HEK293T (cell line): Measurements from ENCODE around the gene BAZ1B.

Experiments
- CTCF ChIA-PET: fragments of 350-600 bp; formaldehyde crosslinking; extraction: SDS; loops from one replicate; lab custom pipeline; 2021; ENCODE audit warnings: antibody characterized with exemption, inconsistent platforms; lab: Yijun Ruan, JAX
- POLR2A ChIA-PET: fragments of 350-600 bp; formaldehyde crosslinking; extraction: SDS; loops from one replicate; lab custom pipeline; 2020; ENCODE audit warnings: antibody characterized with exemption, inconsistent platforms; lab: Yijun Ruan, JAX
- DNase-seq: peaks from one replicate; pipeline ENCODE4 v3.0.0; 2012; ENCODE audit warnings: mixed read lengths; ENCODE audit errors: extremely low spot score
- ARNT ChIP-seq: fragments of 450-650 bp; IDR thresholded peaks from 2 replicates; pipeline ENCODE4 v1.6.1; 2017; ENCODE audit warnings: mild to moderate bottlenecking
- BHLHE40 ChIP-seq: fragments of 450-650 bp; IDR thresholded peaks from 2 replicates; pipeline ENCODE4 v1.6.1; 2016; ENCODE audit warnings: mild to moderate bottlenecking, moderate library complexity, borderline replicate concordance
- CTBP1 ChIP-seq: fragments of 450-650 bp; IDR thresholded peaks from 2 replicates; pipeline ENCODE4 v1.6.1; 2016; ENCODE audit warnings: borderline replicate concordance
- ELF4 ChIP-seq: fragments of 450-650 bp; IDR thresholded peaks from 2 replicates; pipeline ENCODE4 v1.6.1; 2017; ENCODE audit warnings: antibody characterized with exemption
- FOXA1 ChIP-seq: fragments of 450-650 bp; IDR thresholded peaks from 2 replicates; pipeline ENCODE4 v1.6.1; 2016; ENCODE audit warnings: mild to moderate bottlenecking
- FOXK2 ChIP-seq: fragments of 450-650 bp; IDR thresholded peaks from 2 replicates; pipeline ENCODE4 v1.6.1; 2016; ENCODE audit warnings: mild to moderate bottlenecking
- FOXM1 ChIP-seq: fragments of 450-650 bp; IDR thresholded peaks from 2 replicates; pipeline ENCODE4 v1.6.1; 2017; ENCODE audit warnings: mild to moderate bottlenecking, borderline replicate concordance
- HDGF ChIP-seq: fragments of 450-650 bp; IDR thresholded peaks from 2 replicates; pipeline ENCODE4 v1.6.1; 2017; ENCODE audit warnings: antibody characterized with exemption, borderline replicate concordance
- L3MBTL2 ChIP-seq: fragments of 450-650 bp; conservative IDR thresholded peaks from 2 replicates; pipeline ENCODE4 v1.6.1; 2016; ENCODE audit warnings: mild to moderate bottlenecking
- LEF1 ChIP-seq: fragments of 450-650 bp; IDR thresholded peaks from 2 replicates; pipeline ENCODE4 v1.6.1; 2017; ENCODE audit warnings: mild to moderate bottlenecking, borderline replicate concordance
- NFRKB ChIP-seq: fragments of 450-650 bp; IDR thresholded peaks from 2 replicates; pipeline ENCODE4 v1.6.1; 2016; ENCODE audit warnings: mild to moderate bottlenecking, moderate library complexity
- PKNOX1 ChIP-seq: fragments of 450-650 bp; IDR thresholded peaks from 2 replicates; pipeline ENCODE4 v1.6.1; 2016
- SP1 ChIP-seq: fragments of 450-650 bp; IDR thresholded peaks from 2 replicates; pipeline ENCODE4 v1.6.1; 2017
- SUZ12 ChIP-seq: fragments of 450-650 bp; IDR thresholded peaks from 2 replicates; pipeline ENCODE4 v1.6.1; 2016; ENCODE audit warnings: mild to moderate bottlenecking
- TARDBP ChIP-seq: fragments of 450-650 bp; IDR thresholded peaks from 2 replicates; pipeline ENCODE4 v1.6.1; 2016
- ZNF384 ChIP-seq: fragments of 450-650 bp; IDR thresholded peaks from 2 replicates; pipeline ENCODE4 v1.6.1; 2016

Gene BAZ1B

DNA sequence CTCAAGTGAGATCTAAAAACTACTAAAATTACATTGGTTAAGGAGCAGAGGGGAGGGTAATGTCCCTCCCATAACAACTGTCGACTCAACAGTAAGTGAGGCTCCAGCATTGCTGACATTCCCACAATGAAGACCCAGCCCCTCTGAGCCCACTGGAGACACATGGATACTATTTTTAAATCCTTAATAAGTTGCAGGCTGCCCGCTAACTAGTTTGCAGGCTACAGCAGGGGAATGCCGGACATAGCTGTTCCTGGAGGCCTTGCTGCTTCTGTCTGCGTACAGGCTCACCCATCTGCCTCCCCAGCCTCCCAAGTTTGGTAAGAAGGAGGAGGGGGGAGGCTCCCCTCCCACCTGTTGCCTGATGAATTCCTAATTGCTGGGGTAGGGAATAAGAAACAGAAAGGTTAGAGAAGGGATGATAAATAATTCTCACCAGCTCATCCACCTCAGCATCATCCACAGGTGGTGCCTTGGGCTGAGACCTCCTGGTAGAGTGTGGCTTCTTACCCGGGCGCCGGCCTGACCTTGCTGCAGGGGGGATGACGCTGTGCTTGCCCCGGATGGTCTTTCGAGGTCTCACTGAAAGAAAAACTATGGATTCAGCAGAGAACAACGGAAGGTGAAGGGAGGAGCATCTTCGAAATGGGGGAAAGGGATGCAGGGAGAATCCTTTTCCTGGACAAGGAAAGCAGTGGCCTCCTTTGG, 78.4 kb downstream of the BAZ1B start:
- DNase-seq = no peak
- POLR2A ChIA-PET = no interaction called here
- CTCF ChIA-PET = no interaction called here
- TF ChIP-seq FOXM1 (no peak), BHLHE40 (no peak), LEF1 (no peak), ELF4 (no peak), FOXK2 (no peak), L3MBTL2 (no peak), CTBP1 (no peak), PKNOX1 (no peak), TARDBP (no peak), ZNF384 (no peak), FOXA1 (no peak), SUZ12 (no peak), NFRKB (no peak)

- TF ChIP-seq LEF1 = no peak
- no peak for TF ChIP-seq SP1
- no peak for TF ChIP-seq L3MBTL2
- TF ChIP-seq FOXM1 = no peak
- TF ChIP-seq BHLHE40 = no peak
- no peak for TF ChIP-seq FOXA1
- no peak for TF ChIP-seq SUZ12
- TF ChIP-seq NFRKB = no peak
- no peak for TF ChIP-seq CTBP1
- no peak for TF ChIP-seq HDGF
- no peak for TF ChIP-seq TARDBP
- no peak for TF ChIP-seq ZNF384
- no peak for TF ChIP-seq PKNOX1
- no peak for TF ChIP-seq ARNT
- TF ChIP-seq FOXK2 = no peak
- no peak for TF ChIP-seq ELF4
- ChIA-PET CTCF (no interaction called here), POLR2A (no interaction called here)
- DNase-seq = no peak
These were observed 79.1 kb downstream of the BAZ1B start for GRCh38 chr7:73442903-73443500.

DNA sequence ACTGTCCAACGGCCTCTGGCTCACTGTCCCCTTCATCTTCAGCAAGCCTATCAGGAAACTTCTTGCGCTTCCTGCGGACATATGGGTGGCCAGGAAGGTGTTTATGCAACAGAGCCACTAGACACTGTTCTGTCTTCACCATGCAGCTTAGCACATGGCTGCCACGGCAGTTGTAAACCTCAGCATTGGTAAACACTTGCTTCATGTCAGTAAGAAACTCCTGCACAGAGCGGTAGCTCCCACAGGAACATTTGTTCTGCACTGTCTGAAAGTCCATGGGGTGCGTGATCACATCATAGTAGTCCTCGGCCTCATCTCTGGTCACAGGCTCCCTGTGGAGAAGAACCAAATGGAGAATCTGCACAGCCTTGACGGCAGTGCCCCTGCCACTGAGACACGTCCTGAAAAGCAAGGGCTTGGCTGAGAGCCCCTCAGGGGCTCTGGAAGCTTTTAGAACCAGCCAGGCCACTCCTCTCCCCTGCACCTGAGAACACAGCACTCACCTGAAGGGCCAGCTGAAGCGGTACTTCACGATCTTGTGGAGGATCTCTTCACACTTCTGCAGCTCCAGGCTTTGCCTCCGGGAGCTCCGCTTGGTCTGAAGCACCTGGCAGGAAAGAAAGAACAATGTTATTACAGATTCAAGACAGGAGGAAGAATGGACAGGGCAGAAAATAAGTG, 79.7 kb downstream of the BAZ1B start:
- DNase-seq = no peak
- TF ChIP-seq SUZ12 (no peak), ELF4 (no peak), SP1 (no peak), ZNF384 (no peak), FOXA1 (no peak), NFRKB (no peak), FOXM1 (no peak), BHLHE40 (no peak), L3MBTL2 (no peak), LEF1 (no peak), PKNOX1 (no peak), TARDBP (no peak), ARNT (no peak), FOXK2 (no peak), HDGF (no peak), CTBP1 (no peak)
- ChIA-PET POLR2A (no interaction called here), CTCF (interaction anchor here (1.1 kb wide), 1 partner anchor 9 kb away, joined by 6 read pairs; no protein-coding TSS in a partner anchor)

DNA sequence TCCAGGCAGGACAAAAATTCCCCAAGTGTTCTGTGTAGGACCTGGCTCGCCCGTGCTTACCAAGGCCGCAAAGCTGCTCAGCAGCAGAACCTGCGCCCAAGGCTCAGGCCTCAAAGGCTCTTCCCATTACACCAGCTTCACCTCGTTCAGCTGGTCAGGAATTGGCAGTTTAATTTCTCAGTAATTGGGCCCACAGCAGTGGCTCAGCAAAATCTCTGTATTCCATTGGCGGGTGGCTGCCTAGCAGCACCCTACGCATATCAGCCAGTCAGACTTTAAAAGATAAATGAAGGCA, 82.7 kb downstream of the BAZ1B start:
- POLR2A ChIA-PET = no interaction called here
- DNase-seq = no peak
- TF ChIP-seq ELF4 (no peak), FOXM1 (no peak), FOXK2 (no peak), HDGF (no peak), FOXA1 (no peak), ZNF384 (no peak), TARDBP (no peak)
- CTCF ChIA-PET = no interaction called here

DNA sequence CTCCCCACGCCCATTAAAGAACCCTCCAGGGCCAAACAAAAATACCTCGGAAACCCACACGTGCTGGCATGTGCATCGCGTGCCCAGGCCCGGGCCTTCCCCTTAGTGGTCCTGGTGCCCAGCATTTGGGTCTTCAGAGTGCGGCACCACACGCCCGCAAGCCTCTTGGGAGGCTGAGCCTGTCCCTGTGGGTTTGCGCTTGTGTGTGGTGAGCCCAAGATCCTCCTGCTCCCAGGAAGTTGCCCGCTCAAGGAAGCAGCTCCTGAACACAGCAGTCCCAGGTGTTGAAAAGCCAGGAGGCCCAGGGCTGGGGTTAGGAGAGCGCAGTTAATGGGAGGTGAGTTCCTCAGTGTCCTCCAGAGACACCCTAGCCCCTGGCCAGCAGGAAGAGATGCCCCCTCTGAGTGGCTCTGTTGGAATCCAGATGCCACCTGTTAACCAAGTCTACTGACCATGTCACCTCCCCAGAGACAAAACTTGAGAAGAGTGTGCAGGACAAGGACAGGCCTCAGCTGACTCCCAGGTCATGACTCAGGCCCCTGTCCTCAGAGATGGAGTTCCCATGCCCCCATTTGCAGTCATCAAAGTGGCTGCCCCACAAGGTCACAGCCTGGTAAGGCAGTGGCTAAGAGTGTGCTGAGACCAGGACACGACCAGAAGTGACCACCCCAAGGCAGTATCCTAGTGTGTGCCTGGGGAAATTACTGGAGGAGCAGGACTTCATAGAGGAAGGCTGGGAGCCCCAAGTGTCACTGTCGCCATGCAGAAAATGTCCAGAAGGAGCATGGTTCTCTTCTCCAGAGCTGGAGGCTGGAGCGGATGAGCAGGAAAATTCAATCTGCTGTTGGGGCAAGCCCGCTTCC, 83.3 kb downstream of the BAZ1B start:
- ChIA-PET POLR2A (no interaction called here), CTCF (interaction anchor here (0.5 kb wide), 2 partner anchors 124 to 577 kb away, joined by 4 read pairs; no protein-coding TSS in a partner anchor)

More for the DNA sequence above, 83.3 kb downstream of the BAZ1B start:
- TF ChIP-seq SUZ12 = no peak
- TF ChIP-seq CTBP1 = no peak
- TF ChIP-seq TARDBP = no peak
- no peak for TF ChIP-seq FOXK2
- no peak for TF ChIP-seq SP1
- no peak for TF ChIP-seq PKNOX1
- no peak for DNase-seq
